CD4-positive, alpha-beta T cell (primary cell): ENCODE measurements around the gene AK2. TPM values are rescaled to one million over a fixed set of nuclear protein-coding genes. Genes with fewer than 3 reads are reported as not detected.

Source experiments
- ATAC-seq: fragments of 200-7000 bp; cut with Tn5 transposase; one replicate; pipeline ENCODE4 v1.10.0; 2022; ENCODE audit warnings: mild to moderate bottlenecking; ENCODE audit not compliant: poor library complexity
- CTCF ChIA-PET: fragments of 350-600 bp; sonication (Branson Sonifier 250); formaldehyde crosslinking; loops from one replicate; lab custom pipeline; 2021; ENCODE audit warnings: antibody characterized with exemption, inconsistent platforms; lab: Charles Lee
- POLR2A ChIA-PET: fragments of 350-600 bp; sonication (Branson Sonifier 250); formaldehyde crosslinking; loops from one replicate; lab custom pipeline; 2021; ENCODE audit warnings: antibody characterized with exemption, inconsistent platforms; lab: Charles Lee
- DNase-seq, 14 experiments: peaks; one replicate each; pipeline ENCODE4 v3.0.0-alpha.2; 2013 to 2020; ENCODE audit warnings: mixed read lengths in 2 of 14
- H3K27ac ChIP-seq, 2 donors: one replicate each; pipeline versions ENCODE4 v1.5.1 to v1.7.0; 2013; ENCODE audit warnings: low read length in 2 of 2, low read depth in 1 of 2, mild to moderate bottlenecking in 1 of 2
- H3K27me3 ChIP-seq, 2 experiments: 1 replicate in 1 of 2; 2 replicates in 1 of 2; pipeline versions ENCODE4 v1.6.1 to v1.7.0; 2013; ENCODE audit warnings: low read length in 2 of 2, control low read depth in 1 of 2, mild to moderate bottlenecking in 1 of 2, moderate library complexity in 1 of 2; ENCODE audit not compliant: insufficient read depth in 2 of 2, control insufficient read depth in 1 of 2
- H3K36me3 ChIP-seq: one replicate; pipeline ENCODE4 v1.6.1; 2013; ENCODE audit warnings: low read length, control low read depth; ENCODE audit not compliant: insufficient read depth
- H3K4me1 ChIP-seq: one replicate; pipeline ENCODE4 v1.6.1; 2013; ENCODE audit warnings: low read length, control low read depth; ENCODE audit not compliant: insufficient read depth
- H3K4me3 ChIP-seq: one replicate; pipeline ENCODE4 v1.5.1; 2013; ENCODE audit warnings: mild to moderate bottlenecking, low read length, moderate library complexity
- H3K9me3 ChIP-seq, 2 experiments: 1 replicate in 1 of 2; 2 replicates in 1 of 2; pipeline versions ENCODE4 v1.6.1 to v1.7.0; 2013; ENCODE audit warnings: low read length in 2 of 2, mild to moderate bottlenecking in 2 of 2, control low read depth in 1 of 2, moderate library complexity in 1 of 2; ENCODE audit not compliant: control insufficient read depth in 1 of 2, insufficient read depth in 1 of 2
- H3K27ac Mint-ChIP-seq: one replicate; pipeline ENCODE4 v1.8.0; 2020; ENCODE audit warnings: mixed read lengths
- H3K27me3 Mint-ChIP-seq: one replicate; pipeline ENCODE4 v1.8.0; 2021; ENCODE audit warnings: mixed read lengths
- H3K36me3 Mint-ChIP-seq: one replicate; pipeline ENCODE4 v1.8.0; 2021; ENCODE audit warnings: low read depth, mixed read lengths
- H3K4me1 Mint-ChIP-seq: one replicate; pipeline ENCODE4 v1.8.0; 2021; ENCODE audit warnings: low read depth, mixed read lengths
- H3K4me3 Mint-ChIP-seq: one replicate; pipeline ENCODE4 v1.8.0; 2020; ENCODE audit warnings: mild to moderate bottlenecking, mixed read lengths
- H3K9me3 Mint-ChIP-seq: one replicate; pipeline ENCODE4 v1.8.0; 2020; ENCODE audit warnings: mixed read lengths
- intact Hi-C, 2 experiments: fragments of 100-400 bp; cut with DNase I in 1 of 2; cut with micrococcal nuclease in 1 of 2; formaldehyde crosslinking; loops; one replicate each; pipeline versions ENCODE4 v1.15.1 to v1.9.0; 2023 to 2025; cut with DNase I, micrococcal nuclease
- total RNA-seq, 174 experiments: library from RNA in 2 of 174; stranded (reverse) in 2 of 174; gene quantifications; one replicate each; pipeline ENCODE4 v1.2.3 and lab custom pipeline; 2021 to 2026
- TF ChIP-seq, protein P1 (sequence below): fragments of 200-600 bp; IDR thresholded peaks from one replicate; pipeline ENCODE4 v1.8.0; 2022; ENCODE audit warnings: antibody characterized with exemption, mild to moderate bottlenecking

AK2 gene
- total RNA-seq, 2 experiments from 2014 or later: 25.6 to 30.4 TPM

DNA sequence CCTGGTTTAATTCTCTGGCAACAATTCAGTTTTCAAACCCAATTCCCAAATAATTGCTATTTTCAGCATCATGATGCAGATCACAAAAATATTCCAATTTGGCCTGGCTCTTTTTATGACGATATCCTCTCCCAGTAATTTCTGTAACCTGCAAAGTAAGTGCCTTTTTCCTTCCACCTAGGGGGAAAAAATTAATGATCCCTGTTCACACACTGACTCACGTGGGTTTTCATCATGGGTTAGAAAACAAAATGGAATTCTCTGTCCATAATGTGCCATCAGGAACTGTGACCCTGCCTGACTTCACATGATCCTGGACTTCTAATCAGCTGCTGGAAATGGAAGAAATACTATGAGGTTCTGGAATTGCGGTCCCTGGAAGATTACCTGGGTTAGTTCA lies 24.5 kb downstream of the AK2 start:
- Mint-ChIP-seq H3K36me3 (peaks cover 82% of the 10 kb centered on the region), H3K27ac (no peak overlapping the region), H3K9me3 (no peaks in the 10 kb centered on the region), H3K4me1 (no peaks in the 10 kb centered on the region), H3K27me3 (no peaks in the 10 kb centered on the region), H3K4me3 (no peak overlapping the region)
- TF ChIP-seq, protein P1, sequence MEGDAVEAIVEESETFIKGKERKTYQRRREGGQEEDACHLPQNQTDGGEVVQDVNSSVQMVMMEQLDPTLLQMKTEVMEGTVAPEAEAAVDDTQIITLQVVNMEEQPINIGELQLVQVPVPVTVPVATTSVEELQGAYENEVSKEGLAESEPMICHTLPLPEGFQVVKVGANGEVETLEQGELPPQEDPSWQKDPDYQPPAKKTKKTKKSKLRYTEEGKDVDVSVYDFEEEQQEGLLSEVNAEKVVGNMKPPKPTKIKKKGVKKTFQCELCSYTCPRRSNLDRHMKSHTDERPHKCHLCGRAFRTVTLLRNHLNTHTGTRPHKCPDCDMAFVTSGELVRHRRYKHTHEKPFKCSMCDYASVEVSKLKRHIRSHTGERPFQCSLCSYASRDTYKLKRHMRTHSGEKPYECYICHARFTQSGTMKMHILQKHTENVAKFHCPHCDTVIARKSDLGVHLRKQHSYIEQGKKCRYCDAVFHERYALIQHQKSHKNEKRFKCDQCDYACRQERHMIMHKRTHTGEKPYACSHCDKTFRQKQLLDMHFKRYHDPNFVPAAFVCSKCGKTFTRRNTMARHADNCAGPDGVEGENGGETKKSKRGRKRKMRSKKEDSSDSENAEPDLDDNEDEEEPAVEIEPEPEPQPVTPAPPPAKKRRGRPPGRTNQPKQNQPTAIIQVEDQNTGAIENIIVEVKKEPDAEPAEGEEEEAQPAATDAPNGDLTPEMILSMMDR: no peak
- no peak overlapping the region for H3K27ac ChIP-seq
- H3K4me1 ChIP-seq: no peaks in the 10 kb centered on the region
- ChIA-PET POLR2A (no interaction called here), CTCF (no interaction called here)
- ATAC-seq (no peak), DNase-seq (no peak)
- no peaks in the 10 kb centered on the region for H3K9me3 ChIP-seq
- no peak overlapping the region for H3K4me3 ChIP-seq
- H3K27me3 ChIP-seq: no peaks in the 10 kb centered on the region
- H3K36me3 ChIP-seq: peaks cover 77% of the 10 kb centered on the region
- intact Hi-C loops: no loop called here

DNA sequence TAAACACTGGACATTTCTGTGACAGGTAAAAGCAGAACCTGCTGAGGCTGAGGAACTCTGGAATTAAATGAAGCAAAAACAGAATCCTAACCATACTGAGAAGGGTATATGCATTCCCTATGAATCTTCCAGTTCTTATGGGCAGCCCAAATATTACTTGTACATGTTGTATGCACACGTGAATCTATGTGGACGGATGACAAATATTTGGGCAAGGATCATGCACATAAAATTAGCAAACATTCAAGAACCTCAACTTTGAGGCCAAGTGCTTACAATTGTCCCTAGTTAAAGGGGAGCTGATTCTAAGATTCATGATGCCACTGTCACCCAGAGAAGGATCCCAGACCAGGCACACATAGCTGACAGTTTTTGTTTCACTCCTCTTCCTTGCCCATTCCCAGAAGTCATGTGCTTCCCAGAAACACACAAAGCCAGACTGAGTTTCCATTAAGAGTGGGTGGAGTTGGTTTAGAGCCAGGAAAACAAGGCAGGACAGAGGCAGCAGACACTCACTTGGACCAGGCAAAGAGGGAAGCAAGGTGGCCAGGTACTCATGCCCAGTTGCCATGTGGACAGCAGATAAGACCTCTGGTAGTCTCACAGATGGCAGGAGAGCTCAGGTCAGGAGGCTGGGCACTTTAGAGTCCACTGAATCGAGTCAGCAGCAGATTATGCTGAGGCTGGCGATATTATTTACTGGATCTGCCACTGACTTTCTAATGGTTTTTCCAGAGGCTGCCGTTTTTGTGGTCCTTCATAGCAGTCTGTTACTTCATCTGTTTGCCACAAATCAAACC lies 25.6 kb downstream of the AK2 start:
- Histone ChIP-seq H3K36me3 (peaks cover 82% of the 10 kb centered on the region), H3K9me3 (no peaks in the 10 kb centered on the region), H3K27ac (no peak overlapping the region), H3K27me3 (no peaks in the 10 kb centered on the region), H3K4me1 (no peaks in the 10 kb centered on the region), H3K4me3 (no peak overlapping the region)
- H3K9me3 Mint-ChIP-seq: no peaks in the 10 kb centered on the region
- TF ChIP-seq, protein P1: no peak
- no peak overlapping the region for H3K4me3 Mint-ChIP-seq
- H3K4me1 Mint-ChIP-seq: no peaks in the 10 kb centered on the region
- ChIA-PET CTCF (no interaction called here), POLR2A (no interaction called here)
- DNase-seq (no peak), ATAC-seq (no peak)
- H3K27ac Mint-ChIP-seq: no peak overlapping the region
- intact Hi-C loops: no loop called here
- H3K27me3 Mint-ChIP-seq: no peaks in the 10 kb centered on the region
- peaks cover 83% of the 10 kb centered on the region for H3K36me3 Mint-ChIP-seq

- H3K4me1 Mint-ChIP-seq: no peaks in the 10 kb centered on the region
- Histone ChIP-seq H3K9me3 (no peaks in the 10 kb centered on the region), H3K27ac (no peak overlapping the region), H3K4me1 (no peaks in the 10 kb centered on the region), H3K4me3 (no peak overlapping the region), H3K27me3 (no peaks in the 10 kb centered on the region), H3K36me3 (peaks cover 76% of the 10 kb centered on the region)
- intact Hi-C loops: no loop called here
- CTCF ChIA-PET: no interaction called here
- TF ChIP-seq, protein P1: no peak
- H3K27me3 Mint-ChIP-seq: no peaks in the 10 kb centered on the region
- H3K27ac Mint-ChIP-seq: no peak overlapping the region
- DNase-seq: no peak
- no peaks in the 10 kb centered on the region for H3K9me3 Mint-ChIP-seq
- peaks cover 77% of the 10 kb centered on the region for H3K36me3 Mint-ChIP-seq
- POLR2A ChIA-PET: interaction anchor here (0.6 kb wide), 1 partner anchor 45 kb away, joined by 3 read pairs; the partner anchor contains the start of gene RNF19B
- H3K4me3 Mint-ChIP-seq: no peak overlapping the region
- ATAC-seq: no peak
Measured at GRCh38 chr1:33009561-33009960, 27.1 kb downstream of the AK2 start.
